DMS153 (cell line): ENCODE data around the gene CHSY1.
"Not testable (repeated sequence)": the region's sequence is repeated elsewhere in the genome, so short reads cannot be mapped to it uniquely, and the experiment has no call there.

Experiments used
- DNase-seq: peaks from one replicate; lab custom pipeline; 2025; lab: John Stamatoyannopoulos, UW

CHSY1 gene

GRCh38 chr15:101244889-101245668 is 6.8 kb downstream of the CHSY1 start:
- DNase-seq: no peak

DNA sequence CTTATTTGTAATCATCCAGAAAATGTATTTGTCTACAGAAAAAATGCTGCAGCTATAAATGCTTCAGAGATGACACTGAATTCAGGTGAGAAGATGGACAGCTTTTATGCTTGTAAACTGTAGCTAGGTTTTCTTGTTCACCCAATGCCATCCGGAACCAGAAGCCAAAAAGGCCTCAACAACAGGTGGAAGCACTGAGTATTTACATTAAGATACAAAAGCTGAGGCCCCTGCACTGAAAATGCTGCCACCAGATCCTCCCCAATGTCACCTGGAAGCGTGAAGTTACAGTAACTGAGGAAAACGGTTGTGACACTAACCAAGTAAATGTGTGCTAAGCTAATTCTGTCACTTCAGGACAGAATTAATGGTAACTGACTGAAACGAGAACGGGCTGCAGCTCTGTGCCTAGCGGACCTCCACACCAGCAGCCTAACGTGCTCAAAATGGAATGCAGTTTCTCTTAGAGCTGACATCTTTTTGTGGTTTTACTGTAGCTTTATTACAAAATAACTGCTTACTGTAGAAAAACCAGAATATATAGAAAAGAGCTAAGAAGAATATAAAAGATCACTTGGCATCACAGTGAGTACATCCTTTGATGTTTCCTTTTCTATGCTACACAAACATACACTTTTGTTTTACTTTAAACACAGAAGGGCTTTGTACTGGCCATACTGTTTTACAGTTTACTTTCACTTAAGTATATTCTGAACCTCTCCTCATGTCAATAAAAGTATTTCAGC is 7.6 kb downstream of the CHSY1 start:
- no peak for DNase-seq

- no peak for DNase-seq
These were observed 8.4 kb downstream of the CHSY1 start for GRCh38 chr15:101243420-101243819.

DNA sequence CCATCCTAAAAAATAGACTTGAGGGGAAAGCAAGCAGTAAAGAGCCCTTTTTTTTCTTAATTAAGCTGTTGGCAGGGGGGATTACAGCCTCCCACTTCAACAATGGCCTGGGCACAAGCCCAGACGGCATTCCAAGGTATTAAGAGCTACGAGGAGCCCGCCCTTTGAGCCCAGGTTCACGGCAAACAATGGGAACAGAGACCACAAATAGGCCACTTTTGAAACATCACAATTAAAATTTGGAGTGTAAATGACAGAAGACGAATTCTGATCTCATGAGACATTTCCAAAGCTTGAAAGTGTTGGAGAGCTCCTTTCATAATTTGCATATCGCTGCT is 8.9 kb downstream of the CHSY1 start:
- no peak for DNase-seq

DNA sequence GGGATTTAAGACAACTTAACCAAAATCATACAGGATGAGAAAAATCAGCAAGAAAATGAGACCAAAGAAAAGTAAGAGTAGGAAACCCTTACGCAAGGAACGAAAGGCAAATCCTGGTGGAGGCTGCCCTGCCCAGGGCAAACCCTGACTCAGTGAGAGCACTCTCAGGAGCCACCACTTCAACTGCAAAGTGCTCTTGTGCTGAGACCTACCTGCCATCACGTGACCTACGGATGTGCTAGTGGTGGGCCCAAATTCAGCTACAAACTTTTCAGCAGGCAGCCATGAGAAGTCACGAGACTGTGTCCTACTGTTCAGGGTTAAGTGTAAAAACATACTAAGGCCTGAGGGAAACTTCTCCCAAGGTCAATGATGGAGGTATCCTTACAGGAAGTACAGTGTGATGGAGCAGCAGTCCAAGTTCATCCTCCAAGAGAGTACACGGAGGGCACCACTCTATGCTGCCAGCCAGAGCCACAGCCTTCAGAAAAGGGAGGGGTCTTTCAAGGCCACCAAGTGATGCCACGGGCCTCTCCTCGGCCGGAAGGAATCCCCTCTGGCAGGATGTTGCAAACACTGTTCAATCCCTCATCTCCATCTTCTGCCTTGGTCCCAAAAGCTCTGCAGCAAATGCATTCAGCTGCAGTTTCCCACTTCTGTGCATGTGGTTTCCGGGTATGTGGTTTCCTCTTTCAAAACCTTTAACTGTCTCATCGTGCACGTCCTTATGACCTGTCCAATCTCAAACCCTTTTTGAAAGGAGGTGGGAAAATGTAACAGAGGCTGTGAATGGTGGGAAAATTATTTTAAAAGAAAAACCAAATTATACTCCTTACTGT is 9.5 kb downstream of the CHSY1 start:
- no peak for DNase-seq

DNA sequence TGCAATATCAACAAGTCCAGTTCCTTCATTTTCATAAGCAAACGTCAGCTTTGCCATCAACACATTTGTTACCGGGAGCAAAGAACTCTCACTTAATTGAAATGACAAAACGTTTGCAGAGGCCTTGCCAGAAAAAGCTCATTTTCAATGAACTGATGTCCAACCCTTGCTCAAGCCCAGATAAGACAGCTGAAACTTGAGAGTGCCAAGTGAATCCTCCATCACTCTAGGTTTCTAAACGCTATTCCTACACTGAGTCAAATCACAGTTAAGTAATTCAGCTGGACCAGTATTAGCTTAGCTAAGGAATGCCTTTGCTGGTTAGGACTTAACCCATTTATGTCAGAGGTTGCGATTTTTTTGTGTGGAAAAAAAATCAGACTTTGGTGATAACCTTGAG is 11.5 kb downstream of the CHSY1 start:
- no peak for DNase-seq

- no peak for DNase-seq
These were observed 12.1 kb downstream of the CHSY1 start for GRCh38 chr15:101239724-101240136.

- no peak for DNase-seq
These were observed 14.6 kb downstream of the CHSY1 start for GRCh38 chr15:101237251-101237650.

DNA sequence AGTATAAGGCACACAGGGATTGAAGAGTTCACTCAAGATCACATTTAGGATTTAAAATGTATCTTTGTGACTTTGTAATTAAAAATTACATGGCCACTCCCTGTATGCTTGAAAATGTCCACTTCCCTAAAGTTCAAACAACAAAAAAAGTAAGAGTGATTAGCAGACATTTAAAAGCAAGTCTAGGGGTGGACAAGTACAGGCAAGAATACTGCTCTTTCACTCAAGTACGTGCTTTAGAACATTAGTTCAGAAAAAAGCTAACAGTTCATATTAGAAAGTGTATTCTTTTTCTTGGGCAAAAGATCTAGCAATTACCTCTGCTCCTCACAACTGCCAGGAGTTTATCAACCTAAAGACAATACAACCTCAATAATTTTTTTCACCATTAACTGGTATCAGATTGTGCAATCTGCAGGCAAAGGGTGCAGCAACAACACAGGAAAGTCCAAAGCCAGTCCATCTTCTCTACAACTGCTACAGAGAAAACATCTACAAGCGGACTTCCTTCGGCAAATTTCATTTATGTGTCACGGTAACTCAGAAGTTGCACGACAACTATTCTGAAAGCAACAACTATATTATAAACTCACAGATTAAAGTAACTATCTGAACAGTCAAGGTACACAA is 18.1 kb downstream of the CHSY1 start:
- DNase-seq: no peak

- DNase-seq: no peak
These were observed 19.2 kb downstream of the CHSY1 start for GRCh38 chr15:101232677-101233076.

- DNase-seq: no peak
These were observed 23.5 kb downstream of the CHSY1 start for GRCh38 chr15:101228313-101228712.

DNA sequence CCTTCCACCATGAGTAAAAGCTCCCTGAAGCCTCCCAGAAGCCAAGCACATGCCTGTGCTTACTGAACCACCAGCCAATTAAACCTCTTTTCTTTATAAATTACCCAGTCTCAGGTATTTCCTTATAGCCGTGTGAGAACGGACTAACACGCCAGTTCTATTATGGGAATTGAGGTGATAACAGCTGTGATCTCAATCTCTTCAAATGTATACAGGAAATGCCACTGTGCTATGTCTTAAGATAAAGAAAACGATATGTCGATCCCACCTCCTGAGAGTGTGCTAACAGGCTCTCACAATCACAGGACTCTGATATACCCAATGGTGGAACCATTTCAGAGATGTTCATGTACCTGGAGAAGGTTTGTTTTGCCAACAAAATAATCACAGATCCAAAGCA is 26.2 kb downstream of the CHSY1 start:
- no peak for DNase-seq

DNA sequence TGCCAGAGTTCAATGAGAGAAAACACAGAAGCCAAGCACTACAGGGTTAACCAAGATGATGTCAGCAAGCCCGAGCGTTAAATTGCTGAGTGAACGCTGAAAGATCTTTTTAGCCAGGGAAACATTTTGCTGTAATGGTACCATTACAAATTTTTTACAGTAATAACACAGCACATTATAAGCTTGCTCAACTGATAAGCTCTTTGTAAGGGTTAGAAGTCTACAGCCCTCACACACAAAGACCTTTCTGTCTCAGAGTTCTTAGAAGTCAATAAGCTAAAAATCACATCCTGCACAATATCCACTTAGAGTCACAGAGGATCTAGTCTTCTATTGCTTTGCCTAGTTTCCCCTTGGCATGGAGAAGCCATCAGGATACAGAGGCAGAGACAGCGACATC is 29.9 kb downstream of the CHSY1 start:
- no peak for DNase-seq

DNA sequence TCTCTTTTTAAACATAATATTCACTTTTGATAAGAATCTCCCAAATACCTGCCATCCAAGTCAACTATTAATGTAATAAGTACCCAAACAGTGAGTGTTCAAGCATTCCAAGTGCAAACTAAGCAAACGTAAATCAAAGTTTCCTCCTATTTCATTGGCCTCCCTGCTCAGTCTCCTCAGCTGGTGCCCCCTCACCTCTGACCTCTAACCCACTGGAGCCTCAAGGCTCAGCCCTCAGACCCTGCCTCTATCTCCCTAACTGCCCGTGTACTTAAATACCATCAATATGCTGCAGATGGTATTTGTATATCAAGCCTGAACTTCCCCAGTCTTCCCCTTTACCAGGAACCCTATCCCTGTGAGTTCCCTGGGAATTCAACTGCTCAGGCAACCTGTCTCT is 31.8 kb downstream of the CHSY1 start:
- no peak for DNase-seq

- no peak for DNase-seq
These were observed 32.4 kb downstream of the CHSY1 start for GRCh38 chr15:101219441-101219840.

GRCh38 chr15:101217446-101217845 is 34.4 kb downstream of the CHSY1 start:
- no peak for DNase-seq

DNA sequence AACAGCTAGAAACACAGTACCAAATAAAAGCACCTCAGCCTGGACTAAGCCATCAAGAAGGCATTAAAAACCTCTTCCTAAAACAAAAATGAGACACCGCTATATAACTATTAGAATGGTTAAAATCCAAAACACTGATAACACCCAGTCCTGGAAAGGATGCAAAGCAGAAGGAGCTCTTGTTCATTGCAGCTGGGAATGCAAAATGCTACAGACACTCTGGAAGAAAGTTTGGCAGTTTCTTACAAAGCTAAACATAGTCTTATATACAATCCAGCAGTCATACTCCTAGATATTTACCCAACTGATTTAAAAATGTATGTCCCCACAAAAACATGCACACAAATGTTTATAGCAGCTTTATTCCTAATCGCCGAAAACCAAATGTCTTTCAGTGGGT is 35.7 kb downstream of the CHSY1 start:
- DNase-seq: no peak

DNA sequence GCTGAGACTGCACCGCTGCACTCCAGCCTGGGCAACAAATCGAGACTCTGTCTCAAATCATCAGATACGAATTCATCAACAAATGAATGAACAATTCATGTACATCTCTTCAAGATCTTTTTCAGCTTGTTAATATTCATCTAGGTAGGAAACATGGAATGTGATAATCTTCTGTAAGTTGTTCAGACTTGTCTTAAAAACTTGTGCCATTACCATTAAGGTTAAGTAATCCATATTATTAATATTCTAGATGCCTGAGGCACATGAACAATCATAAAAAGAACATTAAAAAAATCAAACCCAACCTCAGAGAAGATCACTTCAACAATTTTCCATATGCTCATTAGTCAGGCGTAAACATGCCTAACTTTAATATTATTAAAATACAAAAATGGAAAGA is 36.2 kb downstream of the CHSY1 start:
- no peak for DNase-seq

DNA sequence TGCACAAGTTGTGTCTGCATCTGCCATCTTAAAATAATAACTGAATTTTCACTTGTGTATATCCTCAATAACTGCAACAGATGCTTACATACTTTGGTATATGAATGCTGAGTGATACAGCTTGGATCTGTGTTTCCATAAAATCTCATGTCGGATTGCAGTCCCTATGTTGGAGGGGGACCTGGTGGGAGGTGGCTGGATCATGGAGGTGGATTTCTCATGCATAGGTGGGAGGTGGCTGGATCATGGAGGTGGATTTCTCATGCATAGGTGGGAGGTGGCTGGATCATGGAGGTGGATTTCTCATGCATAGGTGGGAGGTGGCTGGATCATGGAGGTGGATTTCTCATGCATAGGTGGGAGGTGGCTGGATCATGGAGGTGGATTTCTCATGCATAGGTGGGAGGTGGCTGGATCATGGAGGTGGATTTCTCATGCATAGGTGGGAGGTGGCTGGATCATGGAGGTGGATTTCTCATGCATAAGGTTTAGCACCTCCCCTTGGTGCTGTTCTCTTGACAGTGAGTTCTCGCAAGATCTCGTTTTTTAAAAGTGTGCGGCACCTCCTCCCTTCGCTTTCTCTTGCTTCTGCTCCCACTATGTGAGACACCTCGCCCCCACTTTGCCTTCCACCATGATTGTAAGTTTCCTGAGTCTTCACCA is 37.3 kb downstream of the CHSY1 start:
- not testable (repeated sequence) for DNase-seq

DNA sequence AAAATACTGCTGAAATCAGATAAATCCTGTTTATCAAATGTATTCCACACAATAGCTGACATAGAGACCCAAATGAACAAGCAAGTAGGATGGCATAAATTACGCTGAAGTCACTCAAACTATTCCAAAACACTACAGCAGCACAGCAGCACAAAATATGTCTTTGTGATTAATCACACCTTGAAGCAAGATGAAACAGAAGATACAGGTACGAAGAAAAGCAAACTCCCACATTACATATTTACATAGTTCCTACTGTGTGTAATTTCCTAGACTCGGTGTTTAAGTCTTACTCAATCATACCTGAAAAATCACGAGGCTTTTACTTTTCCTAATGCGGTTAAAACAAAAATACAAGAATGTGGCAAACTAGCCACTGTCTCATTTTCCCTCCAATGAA is 38.3 kb downstream of the CHSY1 start:
- no peak for DNase-seq

GRCh38 chr15:101213147-101213546 is 38.7 kb downstream of the CHSY1 start:
- no peak for DNase-seq

DNA sequence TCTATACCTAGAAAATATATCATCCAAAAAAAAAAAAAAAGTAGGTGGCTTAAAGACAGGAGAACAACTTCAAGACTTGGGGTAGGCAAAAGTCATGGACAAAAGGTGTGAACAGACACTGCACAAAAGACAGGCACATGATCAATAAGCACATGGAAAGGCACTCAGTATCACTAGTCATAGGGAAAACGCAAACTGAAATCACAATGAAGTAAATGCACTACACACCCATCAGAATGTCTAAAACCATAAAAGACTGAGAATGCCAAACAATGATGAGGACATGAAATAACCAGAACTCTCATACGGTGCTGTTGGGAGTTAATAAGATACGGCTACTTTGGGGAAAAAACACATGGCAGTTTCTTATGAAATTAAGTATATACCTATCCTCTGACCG is 40.0 kb downstream of the CHSY1 start:
- no peak for DNase-seq
